ENCODE results near the gene ZNF784.

GRCh38 chr19:55671054-55671378 lies 46.6 kb upstream of the ZNF784 start:
- TF ChIP-seq NFIC (IDR thresholded peaks at IDR 0.05) (no peak), CEBPB (IDR thresholded peaks at IDR 0.05) (no peak), USF1 (IDR thresholded peaks at IDR 0.05) (no peak), EGR1 (IDR thresholded peaks at IDR 0.05) (no peak), CREB1 (IDR thresholded peaks at IDR 0.05; ENCODE audit: low read depth) (no peak), YY1 (IDR thresholded peaks at IDR 0.05; ENCODE audit: low read depth) (no peak)

Data from Ishikawa (cell line).